NCI-H1694 (cell line): ENCODE measurements around the gene LMBR1.
"Not testable (repeated sequence)": the region's sequence is repeated elsewhere in the genome, so short reads cannot be mapped to it uniquely, and the experiment has no call there.

Source experiments
- DNase-seq: peaks from one replicate; lab custom pipeline; 2025; lab: John Stamatoyannopoulos, UW

The LMBR1 gene, protein sequence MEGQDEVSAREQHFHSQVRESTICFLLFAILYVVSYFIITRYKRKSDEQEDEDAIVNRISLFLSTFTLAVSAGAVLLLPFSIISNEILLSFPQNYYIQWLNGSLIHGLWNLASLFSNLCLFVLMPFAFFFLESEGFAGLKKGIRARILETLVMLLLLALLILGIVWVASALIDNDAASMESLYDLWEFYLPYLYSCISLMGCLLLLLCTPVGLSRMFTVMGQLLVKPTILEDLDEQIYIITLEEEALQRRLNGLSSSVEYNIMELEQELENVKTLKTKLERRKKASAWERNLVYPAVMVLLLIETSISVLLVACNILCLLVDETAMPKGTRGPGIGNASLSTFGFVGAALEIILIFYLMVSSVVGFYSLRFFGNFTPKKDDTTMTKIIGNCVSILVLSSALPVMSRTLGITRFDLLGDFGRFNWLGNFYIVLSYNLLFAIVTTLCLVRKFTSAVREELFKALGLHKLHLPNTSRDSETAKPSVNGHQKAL

DNA sequence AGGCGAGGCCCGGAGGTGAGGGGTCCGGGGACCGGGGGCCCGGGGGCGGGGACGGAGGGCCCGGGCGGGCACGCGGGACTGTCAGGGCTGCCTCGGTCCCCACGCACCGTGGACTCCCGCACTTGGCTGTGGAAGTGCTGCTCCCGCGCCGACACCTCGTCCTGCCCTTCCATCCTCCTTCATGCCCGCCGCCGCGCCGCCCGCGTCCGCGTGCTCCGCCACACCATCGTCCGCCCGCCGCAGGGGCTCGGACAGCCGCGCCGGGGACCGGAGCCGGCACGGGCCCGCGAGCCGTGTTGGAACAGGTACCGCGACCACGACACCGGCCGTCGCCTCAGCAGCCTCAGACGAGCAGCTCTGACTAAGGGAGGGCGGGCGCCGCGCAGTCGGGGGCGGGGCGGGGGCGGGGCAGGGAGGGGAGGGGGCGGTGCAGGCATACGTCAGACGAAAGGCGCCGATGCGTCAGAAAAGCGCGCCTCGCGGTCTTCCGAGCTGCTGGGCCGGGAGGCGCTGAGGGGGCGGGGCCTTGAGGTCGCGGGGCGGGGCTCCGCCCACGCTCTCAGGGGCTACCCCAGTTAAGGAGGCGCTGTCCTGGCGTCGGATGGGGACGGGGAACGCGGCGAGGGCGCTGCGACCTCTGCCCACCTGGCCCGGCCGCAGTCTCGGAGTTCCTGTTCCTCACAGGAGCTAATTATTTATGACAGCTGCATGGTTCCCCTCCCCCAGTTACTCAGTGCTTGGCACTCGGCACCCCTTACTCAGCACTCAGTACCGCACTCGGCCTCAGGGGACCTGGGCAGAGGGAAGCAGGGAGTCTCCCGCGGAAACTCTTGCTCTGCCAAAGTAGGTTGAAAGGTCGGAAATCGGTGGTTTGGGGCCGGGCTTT lies at the start of gene LMBR1:
TSS of gene LMBR1 (minus strand) at position 363 of the 886 bp plus-strand sequence. CDS start at position 173, 190 bp downstream.
- peak; percentile 79 for DNase-seq

DNA sequence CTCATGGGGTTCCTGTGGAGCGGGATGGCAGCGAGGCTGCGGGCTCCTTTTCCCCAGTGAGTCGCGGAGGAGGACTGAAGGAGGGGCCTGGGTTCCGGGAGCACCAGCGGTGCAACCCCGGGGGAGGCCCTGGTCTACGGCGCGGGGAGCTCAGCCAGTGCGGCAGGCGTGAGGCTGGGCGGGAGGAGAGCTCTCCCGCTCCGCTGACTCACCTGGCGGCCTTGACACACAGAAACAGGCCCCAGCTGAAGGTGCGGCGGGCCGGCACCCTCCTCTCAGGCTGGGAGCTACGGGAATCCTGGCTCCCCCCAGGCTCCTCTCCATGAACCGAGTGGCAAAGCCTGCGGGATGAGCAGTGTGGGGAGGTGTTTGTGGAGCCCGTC lies 49.7 kb upstream of the LMBR1 start:
- DNase-seq = no peak

DNA sequence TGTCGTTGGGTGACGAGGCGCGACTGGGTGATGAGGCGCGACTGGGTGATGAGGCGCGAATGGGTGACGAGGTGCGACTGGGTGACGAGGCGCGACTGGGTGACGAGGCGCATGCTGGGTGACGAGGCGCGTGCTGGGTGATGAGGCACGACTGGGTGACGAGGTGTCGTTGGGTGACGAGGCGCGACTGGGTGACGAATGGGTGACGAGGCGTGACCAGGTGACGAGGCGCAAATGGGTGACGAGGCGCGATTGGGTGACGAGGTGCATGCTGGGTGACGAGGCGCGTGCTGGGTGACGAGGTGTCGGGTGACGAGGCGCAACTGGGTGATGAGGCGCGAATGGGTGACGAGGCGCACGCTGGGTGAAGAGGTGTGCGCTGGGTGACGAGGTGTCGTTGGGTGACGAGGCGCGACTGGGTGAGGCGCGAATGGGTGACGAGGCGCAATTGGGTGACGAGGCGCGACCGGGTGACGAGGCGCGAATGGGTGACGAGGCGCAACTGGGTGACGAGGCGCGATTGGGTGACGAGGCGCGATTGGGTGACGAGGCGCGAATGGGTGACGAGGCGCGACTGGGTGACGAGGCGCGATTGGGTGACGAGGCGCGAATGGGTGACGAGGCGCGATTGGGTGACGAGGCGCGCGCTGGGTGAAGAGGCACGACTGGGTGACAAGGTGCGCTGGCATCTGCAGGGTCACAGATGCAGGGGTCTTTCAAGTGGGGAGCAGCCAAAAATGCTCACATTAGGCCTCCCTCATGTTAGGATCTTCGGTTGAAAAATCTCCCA lies 48.6 kb upstream of the LMBR1 start:
- DNase-seq = no peak

DNA sequence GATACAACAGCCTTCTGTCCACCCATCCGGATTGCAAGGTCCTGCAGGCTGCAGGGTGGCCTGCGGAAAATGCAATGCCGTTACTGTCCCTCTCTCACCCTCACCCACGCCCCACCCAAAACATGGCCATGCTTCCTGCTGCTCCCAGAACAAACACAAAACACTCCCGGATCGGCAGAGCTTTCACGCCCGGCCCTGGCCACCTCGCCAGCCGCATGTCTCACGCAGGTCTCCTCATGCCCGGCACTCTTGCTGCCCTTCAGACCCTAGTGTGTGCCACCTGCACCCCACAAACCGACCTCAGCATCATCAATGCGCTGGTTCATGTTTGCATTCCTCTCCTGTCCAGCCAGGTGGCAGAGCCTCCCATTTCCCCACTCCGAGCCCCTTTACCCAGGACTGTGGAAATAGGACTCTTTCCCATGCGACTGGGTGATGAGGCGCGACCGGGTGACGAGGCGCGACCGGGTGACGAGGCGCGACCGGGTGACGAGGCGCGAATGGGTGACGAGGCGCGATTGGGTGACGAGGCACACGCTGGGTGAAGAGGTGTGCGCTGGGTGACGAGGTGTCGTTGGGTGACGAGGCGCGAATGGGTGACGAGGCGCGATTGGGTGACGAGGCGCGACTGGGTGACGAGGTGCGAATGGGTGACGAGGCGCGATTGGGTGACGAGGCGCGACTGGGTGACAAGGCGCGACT lies 47.6 kb upstream of the LMBR1 start:
- DNase-seq = no peak

DNA sequence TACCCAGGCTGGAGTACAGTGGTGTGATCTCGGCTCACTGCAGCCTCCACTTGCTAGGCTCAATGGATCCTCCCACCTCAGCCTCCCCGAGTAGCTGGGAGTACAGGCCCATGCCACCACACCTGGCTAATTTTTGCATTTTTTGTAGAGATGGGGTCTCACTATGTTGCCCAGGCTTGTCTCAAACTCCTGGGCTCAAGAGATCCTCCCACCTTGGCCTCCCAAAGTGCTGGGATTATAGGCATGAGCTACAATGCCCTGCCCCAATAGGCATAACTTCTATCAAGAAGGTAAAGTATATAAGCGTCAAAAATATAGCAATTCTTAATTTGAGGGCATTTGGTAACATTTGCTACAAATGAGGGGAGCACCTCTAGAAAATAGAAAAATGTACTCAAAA lies 43.8 kb upstream of the LMBR1 start:
- DNase-seq = not testable (repeated sequence)

DNA sequence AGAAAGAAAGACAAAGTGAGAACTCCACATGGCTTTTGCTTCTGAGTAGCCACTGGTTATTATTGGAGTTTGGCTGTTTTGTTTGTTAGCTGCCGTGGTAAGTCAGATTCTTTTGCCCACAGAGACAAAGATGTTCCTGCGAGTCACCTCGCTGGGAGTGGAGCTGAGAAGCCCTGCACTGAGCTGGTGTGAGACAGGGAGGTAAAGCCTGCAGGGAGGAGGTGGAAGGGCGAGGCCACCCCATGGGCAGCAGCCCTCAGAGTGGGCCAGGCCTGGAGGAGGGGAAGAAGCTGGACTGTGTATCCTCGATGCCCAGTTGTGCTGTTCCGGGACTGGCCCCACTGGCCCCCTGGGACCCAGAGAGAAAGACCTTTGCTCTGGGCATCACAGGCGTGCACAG lies 42.3 kb upstream of the LMBR1 start:
- DNase-seq = no peak

DNA sequence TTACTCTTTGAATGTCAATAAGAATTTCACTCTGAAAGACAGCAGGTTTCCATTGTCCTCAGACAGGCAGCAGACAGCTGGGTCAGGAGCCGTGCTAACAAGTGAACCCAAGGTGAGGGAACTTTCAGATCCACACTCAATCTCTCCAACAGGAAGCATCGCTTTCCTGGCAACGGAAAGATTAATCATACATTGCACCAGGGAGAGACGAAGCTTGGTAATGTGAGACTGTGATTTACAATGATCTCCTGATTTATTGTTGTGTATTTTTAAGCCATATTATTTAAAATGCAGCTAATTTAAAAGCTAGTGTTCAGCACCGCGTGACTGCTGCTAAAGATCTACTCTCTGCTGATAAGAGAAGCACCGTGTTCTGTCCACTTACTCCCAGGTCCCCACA lies 39.0 kb upstream of the LMBR1 start:
- DNase-seq = no peak

DNA sequence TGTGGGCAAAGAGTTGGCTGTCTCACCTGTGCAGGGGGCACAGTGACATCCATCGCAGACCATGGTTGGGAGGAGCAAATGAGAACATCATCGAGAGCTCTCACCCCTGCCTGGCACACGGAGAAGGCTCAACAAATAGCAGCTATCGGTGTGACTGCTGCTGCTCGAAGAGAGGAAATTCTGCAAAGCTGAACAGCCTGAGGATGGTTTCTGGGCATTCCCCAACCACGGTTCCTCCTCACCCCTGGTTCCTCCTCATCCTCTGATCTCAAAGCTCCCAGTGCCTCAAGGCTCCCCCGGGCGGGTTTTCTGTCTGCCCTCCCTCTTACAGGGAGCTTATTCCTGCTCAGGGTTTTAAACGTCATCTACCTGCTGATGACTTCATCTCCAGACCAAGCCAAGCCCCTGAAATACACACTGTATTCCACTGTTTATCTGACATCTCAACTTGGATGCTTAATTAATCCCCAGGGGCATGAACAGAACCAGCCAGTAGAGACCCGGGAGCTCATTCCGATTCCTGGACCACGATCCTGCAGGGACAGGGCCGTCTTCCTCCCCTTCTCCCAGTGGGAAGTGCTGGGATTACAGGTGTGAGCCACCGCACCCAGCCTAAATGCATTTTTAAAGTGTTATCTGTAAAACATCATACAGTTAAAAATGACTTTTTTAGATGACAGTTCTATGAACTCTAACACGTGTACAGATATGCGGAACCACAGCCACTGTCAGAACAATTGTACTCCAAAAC lies 37.0 kb upstream of the LMBR1 start:
- DNase-seq = no peak

DNA sequence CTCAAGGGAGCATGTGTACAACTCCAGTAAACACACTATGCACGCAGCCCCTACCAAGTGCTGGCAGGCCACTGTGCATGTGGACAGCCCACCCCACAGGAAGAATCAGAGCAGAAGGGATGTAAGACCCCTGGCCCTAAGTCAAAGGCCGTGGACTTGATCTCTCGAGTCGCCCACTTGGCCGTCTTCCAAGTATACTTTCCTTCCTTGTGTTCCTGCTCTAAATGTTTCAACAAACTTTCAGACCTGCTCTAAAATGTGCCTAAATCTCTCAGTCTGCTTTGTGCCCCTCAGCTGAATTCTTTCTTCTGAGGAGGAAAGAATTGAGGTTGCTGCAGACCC lies 35.4 kb upstream of the LMBR1 start:
- DNase-seq = no peak

DNA sequence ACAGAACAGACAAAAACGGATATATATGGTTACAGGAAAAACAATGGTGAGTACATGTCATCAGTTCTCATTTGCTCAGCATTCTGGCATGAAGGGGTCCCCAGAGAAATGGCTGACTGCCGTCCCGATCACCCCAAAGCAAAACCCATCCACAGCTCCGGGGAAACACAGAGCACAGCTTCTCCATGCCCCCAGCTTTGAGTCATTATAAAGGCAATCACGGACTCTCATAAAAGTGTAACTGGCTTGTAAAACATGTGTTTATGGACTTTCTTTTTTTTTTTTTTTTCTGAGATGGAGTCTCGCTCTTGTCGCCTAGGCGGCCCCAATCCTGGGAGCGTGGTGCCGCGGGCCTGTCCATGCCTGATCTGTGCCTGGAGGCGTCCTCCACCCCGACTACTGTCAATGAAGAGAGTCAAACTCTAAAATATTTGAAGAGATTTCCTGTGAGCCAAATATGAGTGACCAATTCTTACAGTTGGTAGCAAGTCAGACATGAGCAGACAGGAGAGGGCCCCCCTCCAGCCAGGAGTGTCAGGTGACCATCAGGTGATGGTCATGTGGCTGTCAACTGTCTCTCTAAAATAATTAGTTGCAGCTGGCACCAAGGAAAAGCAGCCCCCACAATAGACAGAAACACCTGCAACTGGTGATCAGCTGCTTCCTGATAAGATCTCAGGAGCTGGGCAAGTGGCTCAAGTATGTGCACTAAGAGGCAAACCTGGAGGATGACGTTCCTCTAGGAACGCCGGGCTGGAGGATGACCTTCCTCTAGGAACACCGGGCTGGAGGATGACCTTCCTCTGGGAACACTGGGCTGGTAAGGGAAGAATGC lies 34.8 kb upstream of the LMBR1 start:
- DNase-seq = no peak

DNA sequence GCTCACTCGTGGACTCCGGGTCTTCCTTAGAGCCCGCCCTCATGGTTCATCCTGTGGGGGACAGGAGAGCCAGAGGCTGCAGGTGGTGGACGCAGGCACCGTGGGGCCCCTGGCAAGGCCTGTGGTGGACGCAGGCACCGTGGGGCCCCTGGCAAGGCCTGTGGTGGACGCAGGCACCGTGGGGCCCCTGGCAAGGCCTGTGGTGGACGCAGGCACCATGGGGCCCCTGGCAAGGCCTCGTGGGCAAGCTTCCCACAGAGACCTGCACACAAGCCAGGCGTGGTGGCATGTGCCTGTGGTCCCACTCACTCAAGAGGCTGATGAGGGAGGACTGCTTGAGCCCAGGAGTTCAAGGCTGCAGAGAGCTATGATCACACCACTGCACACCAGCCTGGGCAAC lies 32.8 kb upstream of the LMBR1 start:
- DNase-seq = not testable (repeated sequence)

DNA sequence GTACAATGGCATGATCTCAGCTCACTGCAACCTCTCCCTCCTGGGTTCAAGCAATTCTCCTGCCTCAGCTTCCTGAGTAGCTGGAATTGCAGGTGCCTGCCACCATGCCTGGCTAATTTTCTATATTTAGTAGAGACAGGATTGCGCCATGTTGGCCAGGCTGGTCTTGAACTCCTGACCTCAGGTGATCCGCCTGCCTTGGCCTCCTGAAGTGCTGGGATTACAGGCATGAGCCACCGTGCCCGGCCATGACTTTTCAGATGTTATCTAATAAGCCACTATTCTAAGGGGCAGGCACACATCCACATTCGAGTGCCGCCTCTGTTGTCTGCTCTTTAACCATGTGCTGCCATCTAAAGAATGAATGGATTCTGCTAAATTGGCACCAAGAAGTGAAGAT lies 29.3 kb upstream of the LMBR1 start:
- not testable (repeated sequence) for DNase-seq

DNA sequence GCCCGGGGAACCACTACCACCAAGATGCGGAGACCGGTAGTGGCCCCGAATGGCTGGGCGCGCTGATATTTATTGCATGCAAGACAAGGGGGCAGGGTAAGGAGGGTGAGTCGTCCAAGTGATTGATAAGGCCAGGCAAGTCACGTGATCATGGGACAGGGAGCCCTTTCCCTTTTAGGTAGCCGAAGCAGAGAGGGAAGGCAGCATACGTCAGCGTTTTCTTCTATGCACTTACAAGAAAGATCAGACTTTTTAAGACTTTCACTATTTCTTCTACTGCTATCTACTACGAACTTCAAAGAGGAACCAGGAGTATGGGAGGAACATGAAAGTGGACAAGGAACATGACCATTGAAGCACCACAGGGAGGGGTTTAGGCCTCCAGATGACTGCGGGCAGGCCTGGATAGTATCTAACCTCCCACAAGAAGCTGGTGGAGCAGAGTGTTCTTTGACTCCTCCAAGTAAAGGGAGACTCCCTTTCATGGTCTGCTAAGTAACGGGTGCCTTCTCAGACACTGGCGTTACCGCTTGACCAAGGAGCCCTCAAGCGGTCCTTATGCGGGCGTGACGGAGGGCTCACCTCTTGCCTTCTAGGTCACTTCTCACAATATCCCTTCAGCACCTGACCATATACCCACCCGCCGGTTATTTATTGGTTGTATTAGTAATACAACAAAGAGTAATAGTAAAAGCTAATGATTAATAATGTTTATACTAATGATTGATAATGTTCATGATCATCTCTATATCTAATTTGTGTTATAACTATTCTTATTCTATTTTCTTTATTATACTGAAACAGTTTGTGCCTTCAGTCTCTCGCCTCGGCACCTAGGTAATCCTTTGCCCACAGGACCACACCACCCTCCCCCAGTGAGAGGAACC lies 27.7 kb upstream of the LMBR1 start:
- not testable (repeated sequence) for DNase-seq

DNA sequence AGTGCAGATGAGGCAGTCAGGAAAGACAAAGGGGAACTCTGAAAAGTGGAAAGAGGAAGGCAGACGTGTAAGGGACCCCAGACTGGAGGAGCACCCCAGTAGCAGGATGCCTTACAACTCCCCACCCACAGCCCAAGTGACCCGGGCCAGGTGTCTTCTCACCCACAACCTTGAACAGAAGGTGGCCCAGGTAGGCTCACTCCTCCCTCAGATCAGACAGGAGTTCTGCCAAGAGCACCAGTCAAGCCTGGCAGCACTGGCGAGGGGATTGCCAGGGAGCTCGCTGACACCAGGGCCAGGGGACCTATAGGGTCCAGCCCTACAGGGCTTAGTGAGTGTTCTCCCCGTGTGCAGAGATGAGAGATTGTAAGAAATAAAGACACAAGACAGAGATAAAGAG lies 27.1 kb upstream of the LMBR1 start:
- no peak for DNase-seq

DNA sequence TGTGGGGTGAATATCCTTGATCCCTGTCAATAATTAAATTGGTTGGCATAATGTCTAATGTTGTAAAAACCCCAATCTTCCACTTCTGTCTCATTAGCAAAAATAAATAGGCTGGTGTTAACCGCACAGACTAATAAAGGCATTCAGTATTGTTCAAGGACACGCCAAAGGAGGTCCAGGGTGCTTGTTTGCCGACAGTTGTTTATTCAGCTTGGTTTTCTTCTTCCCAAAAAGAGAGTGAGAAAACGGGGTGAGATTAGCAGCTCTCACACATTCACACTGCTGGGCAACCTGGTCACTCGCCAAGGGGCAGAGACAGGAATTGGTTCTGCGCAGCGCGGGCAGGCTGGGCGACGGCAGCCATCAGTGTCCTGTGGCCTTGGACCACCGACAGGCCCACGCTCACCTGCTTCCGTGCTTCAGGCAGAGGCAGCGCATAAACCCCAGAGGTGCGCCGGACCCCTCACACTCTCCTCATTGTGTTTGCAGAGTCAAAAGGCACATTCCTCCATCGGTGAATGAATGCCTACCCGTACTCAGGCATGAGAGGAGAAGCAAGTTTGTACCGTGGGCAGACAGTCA lies 26.2 kb upstream of the LMBR1 start:
- no peak for DNase-seq

DNA sequence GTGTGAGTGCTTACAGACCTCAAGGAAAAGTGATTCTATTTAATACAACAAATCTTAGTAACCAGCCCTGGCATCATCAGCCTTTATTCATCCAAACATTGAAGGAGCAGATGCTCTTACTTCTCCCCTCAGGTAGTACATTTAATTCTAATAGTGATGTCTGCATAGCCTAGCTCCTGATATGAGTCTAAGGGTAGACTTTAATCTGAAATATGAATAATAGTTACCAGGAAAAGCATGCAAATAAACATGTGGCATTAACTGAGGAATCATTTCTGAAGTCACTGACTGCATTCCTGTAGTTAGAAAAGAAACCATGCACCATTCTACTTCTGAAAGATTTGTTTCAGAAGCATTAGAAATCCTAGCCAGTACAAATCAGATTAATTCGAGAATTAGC lies 25.7 kb upstream of the LMBR1 start:
- DNase-seq = no peak

DNA sequence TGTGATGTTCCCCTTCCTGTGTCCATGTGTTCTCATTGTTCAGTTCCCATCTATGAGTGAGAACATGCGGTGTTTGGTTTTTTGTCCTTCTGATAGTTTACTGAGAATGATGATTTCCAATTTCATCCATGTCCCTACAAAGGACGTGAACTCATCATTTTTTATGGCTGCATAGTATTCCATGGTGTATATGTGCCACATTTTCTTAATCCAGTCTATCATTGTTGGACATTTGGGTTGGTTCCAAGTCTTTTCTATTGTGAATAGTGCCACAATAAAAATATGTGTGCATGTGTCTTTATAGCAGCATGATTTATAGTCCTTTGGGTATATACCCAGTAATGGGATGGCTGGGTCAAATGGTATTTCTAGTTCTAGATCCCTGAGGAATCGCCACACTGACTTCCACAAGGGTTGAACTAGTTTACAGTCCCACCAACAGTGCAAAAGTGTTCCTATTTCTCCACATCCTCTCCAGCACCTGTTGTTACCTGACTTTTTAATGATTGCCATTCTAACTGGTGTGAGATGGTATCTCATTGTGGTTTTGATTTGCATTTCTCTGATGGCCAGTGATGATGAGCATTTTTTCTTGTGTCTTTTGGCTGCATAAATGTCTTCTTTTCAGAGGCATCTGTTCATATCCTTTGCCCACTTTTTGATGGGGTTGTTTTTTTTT lies 16.7 kb upstream of the LMBR1 start:
- DNase-seq = not testable (repeated sequence)

DNA sequence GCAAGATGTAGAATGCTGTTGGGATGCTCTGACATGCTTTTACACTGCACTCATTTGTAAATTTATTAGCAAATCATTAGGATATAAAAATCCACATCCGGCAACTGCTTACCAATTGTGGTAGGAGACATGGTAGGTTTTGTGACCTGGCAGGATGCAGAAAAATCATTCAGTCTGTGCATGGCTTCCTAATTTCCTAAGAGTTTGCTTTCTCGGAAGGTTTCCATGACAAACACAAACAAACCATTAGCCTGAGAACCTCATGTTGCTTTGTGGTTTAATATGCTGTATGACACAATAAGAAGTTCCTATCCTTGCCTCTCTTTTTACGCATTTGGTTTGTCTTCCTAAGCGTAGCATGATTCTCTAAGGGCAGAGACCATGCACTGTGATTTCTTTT lies 14.7 kb upstream of the LMBR1 start:
- DNase-seq = no peak
